ENCODE measurements around the gene LRRN2. TPM values are rescaled to one million over a fixed set of nuclear protein-coding genes. Genes with fewer than 3 reads are reported as not detected.
"Not testable (repeated sequence)": the region's sequence is repeated elsewhere in the genome, so short reads cannot be mapped to it uniquely, and the experiment has no call there.

Gene LRRN2
- total RNA-seq, 1 donor from 2014 or later = 0.17 TPM

GRCh38 chr1:204571631-204572030, 113.9 kb downstream of the LRRN2 start:
- DNase-seq = no peak

DNA sequence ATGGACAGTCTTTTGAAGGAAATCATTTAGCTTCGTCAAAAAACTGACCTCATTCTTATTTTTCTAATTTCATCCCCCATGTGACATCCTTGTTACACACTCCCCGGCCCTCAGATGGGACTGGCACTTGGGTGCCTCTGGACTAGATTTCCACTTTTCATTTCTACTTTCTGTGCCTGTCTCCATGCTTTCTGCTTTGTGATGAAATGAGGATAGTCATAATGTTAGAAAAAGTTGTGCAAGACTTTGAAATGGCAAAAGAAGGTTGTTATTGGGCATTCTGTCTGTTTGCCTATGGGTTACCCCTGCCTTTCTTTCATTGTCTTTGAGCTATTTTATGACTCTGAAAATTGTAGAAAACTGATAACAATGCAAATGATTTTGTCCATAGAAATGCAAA, 114.4 kb downstream of the LRRN2 start:
- no peak for DNase-seq

- not testable (repeated sequence) for DNase-seq
These were observed 115.5 kb downstream of the LRRN2 start for GRCh38 chr1:204570021-204570420.

GRCh38 chr1:204569478-204569877, 116.1 kb downstream of the LRRN2 start:
- DNase-seq = no peak

DNA sequence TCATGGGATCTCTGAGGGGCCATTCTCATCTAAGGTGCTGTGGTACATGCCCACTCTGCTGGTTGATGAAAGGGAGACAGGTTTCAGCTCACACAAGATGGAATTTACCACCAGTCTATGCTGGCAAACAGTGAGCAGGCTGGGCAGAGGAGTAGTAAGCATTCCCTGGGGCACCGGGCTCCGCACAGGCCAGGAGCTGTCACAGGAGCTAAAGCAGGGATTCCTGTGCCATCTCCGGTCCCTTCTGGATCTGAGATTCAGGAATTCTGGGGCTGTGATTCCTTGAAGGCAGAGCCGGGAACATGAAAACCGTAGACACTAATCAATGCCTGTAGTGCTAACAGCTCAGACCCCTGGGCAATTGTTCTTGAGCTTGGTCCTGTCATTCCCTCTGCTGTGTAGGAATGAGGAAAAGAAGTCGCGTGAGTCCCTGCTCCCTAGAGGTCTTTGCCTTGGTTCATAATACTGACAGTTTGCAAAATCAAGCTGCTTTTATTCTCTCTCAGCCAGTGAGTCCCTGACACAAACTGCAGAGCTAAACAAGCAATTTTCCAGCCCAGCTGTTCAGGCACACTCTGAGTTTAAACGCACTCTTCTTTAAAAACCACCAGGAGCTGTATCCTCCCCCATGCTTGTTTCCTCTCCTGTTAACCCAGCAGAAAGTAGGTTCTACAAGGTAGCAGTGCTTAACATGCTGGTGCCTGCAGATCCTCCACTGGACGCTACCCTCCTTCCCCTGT, 116.8 kb downstream of the LRRN2 start:
- DNase-seq = no peak

Other genes with a start within 250 kb of the LRRN2 start
- gene PIK3C2B, start 190.9 kb downstream of the LRRN2 start, total RNA-seq = 29.3 and 37.3 TPM in 2 replicates
- 19.3 and 30.8 TPM in 2 replicates for gene MDM4, start 169.3 kb downstream of the LRRN2 start, total RNA-seq
- gene NFASC, start 185.1 kb upstream of the LRRN2 start, total RNA-seq = 0.17 and 0.42 TPM in 2 replicates